ENCODE data around the gene IPPK. TPM values are rescaled to one million over a fixed set of nuclear protein-coding genes. Genes with fewer than 3 reads are reported as not detected.

Gene IPPK
- total and polyA plus RNA-seq, 2 of the 8 experiments (the other 6 are each of a cell fraction or from before 2014, with no cell fraction given): 10.5 to 13.6 TPM

GRCh38 chr9:92680166-92681119 is 10.5 kb upstream of the IPPK start:
- no peak overlapping the region for H3K4ac ChIP-seq (replicated peaks; ENCODE audit: insufficient read length, low read depth, low read length)
- H2BK5ac ChIP-seq (ENCODE audit: low read depth, low read length): 0 out of 2 replicates have a peak overlapping the region, but pooled peaks have one; percentile 49
- no peaks in the 10 kb centered on the region for H4K20me1 ChIP-seq (replicated peaks in 1 of 2; ENCODE audit: control insufficient read depth in 1 of 2, insufficient read depth in 2 of 2, low read length in 2 of 2)
- H3K27me3 ChIP-seq (replicated peaks in 1 of 4; ENCODE audit: control insufficient read depth in 3 of 4, extremely low read depth in 1 of 4, insufficient read depth in 3 of 4, low read length in 3 of 4): no peaks in the 10 kb centered on the region
- no peak overlapping the region for H3K18ac ChIP-seq (ENCODE audit: extremely low read depth, low read length)
- DNase-seq (ENCODE audit: low read depth in 1 of 2, low spot score in 2 of 2) (peak in 1 of 2 experiments; percentile 31), FAIRE-seq (no peak)
- H3K36me3 ChIP-seq (ENCODE audit: control insufficient read depth in 2 of 4, insufficient read depth in 4 of 4, low read length in 3 of 4): no peaks in the 10 kb centered on the region
- H3K4me1 ChIP-seq (replicated peaks in 1 of 4; ENCODE audit: control insufficient read depth in 3 of 4, insufficient read depth in 4 of 4, low read length in 3 of 4): peaks cover 0 to 9% (median 5%) of the 10 kb centered on the region in 4 experiments; a peak in 5 of 7 replicates
- no peak overlapping the region for H3K27ac ChIP-seq (ENCODE audit: low read depth, low read length)
- 87% methylated on average over 12 of the region's 12 CpGs; no CpG with 5 or more reads in 1 of the 2 experiments for WGBS, 2 experiments (ENCODE audit: extremely low coverage in 1 of 2, insufficient coverage in 1 of 2, insufficient read length in 1 of 2, insufficient replicate concordance in 2 of 2, low coverage in 1 of 2, low lambda C conversion rate in 2 of 2, missing lambda C conversion rate in 1 of 2)
- H3K56ac ChIP-seq (replicated peaks; ENCODE audit: insufficient read length, low read depth, low read length): no peak overlapping the region
- H3K23ac ChIP-seq (ENCODE audit: insufficient read length): no peak overlapping the region
- no peak overlapping the region for H3K4me3 ChIP-seq (ENCODE audit: extremely low read depth in 1 of 4, insufficient read depth in 2 of 4, low read depth in 3 of 4, low read length in 4 of 4)
- H3K79me1 ChIP-seq (ENCODE audit: low read depth, low read length): no peaks in the 10 kb centered on the region
- CTCF ChIA-PET (ENCODE audit: partially characterized antibody): interaction anchor here (1.5 kb wide), 1 partner anchor 10 kb away, joined by 6 read pairs; the partner anchor contains the start of gene IPPK
- no peak overlapping the region for H3K4me2 ChIP-seq (ENCODE audit: insufficient read depth in 1 of 2, low read depth in 2 of 2, low read length in 2 of 2)
- H4K5ac ChIP-seq (ENCODE audit: insufficient read length, low read depth, low read length): no peak overlapping the region
- no peaks in the 10 kb centered on the region for H3K23me2 ChIP-seq (ENCODE audit: low read depth, low read length)
- H2BK120ac ChIP-seq (replicated peaks; ENCODE audit: low read depth, low read length): no peak overlapping the region
- no peak overlapping the region for H3K14ac ChIP-seq (ENCODE audit: insufficient read length)
- H3K79me2 ChIP-seq (ENCODE audit: control insufficient read depth in 1 of 2, insufficient read depth in 2 of 2, low read length in 2 of 2): no peaks in the 10 kb centered on the region
- peak overlapping the region; percentile 68; the same call in 1 of the 2 replicates for H2BK12ac ChIP-seq (ENCODE audit: low read depth, low read length)
- no peak overlapping the region for H4K8ac ChIP-seq (ENCODE audit: extremely low read depth, insufficient read depth, low read length)
- TF ChIP-seq KDM5A (IDR thresholded peaks at IDR 0.05; ENCODE audit: low read length) (no peak), SIRT6 (IDR thresholded peaks at IDR 0.05; ENCODE audit: low read length) (no peak), RFX5 (IDR thresholded peaks at IDR 0.05; ENCODE audit: borderline replicate concordance, low read depth, low read length) (no peak), PHF8 (conservative IDR thresholded peaks at IDR 0.05; ENCODE audit: low read depth, low read length) (no peak), HDAC6 (IDR thresholded peaks at IDR 0.05; ENCODE audit: low read depth, low read length) (no peak), SIN3A (conservative IDR thresholded peaks at IDR 0.05 in 1 of 2, IDR thresholded peaks at IDR 0.05 in 1 of 2; ENCODE audit: low read depth in 1 of 2, low read length in 2 of 2) (no peak), POU5F1 (IDR thresholded peaks at IDR 0.05; ENCODE audit: low read depth, low read length) (no peak), CBX8 (IDR thresholded peaks at IDR 0.05; ENCODE audit: borderline replicate concordance, low read depth, low read length) (no peak)
- H2BK15ac ChIP-seq (ENCODE audit: low read length): 0 out of 2 replicates have a peak overlapping the region, but pooled peaks have one; percentile 72
- H2BK20ac ChIP-seq (ENCODE audit: low read length): no peak overlapping the region
- H2AFZ ChIP-seq (ENCODE audit: low read length): 0 out of 2 replicates have a peak overlapping the region, but pooled peaks have one; percentile 19
- H4K91ac ChIP-seq (replicated peaks; ENCODE audit: insufficient read length, low read length): no peak overlapping the region
- POLR2A ChIA-PET (ENCODE audit: partially characterized antibody): interaction anchor here (1.2 to 1.4 kb wide), 2 partner anchors 8 to 10 kb away, joined by 4 to 6 read pairs; partner anchors contain the start of gene IPPK
- peak overlapping the region; percentile 49; the same call in 1 of the 2 replicates for H2AK5ac ChIP-seq (ENCODE audit: low read depth, low read length)
- H3K9ac ChIP-seq (replicated peaks in 1 of 4; ENCODE audit: extremely low read depth in 1 of 4, low read depth in 3 of 4, low read length in 3 of 4): no peak overlapping the region
- H3K9me3 ChIP-seq (ENCODE audit: insufficient read depth in 2 of 2, low read depth in 1 of 2, low read length in 1 of 2): no peaks in the 10 kb centered on the region

Data from H1 (cell line).